SK-N-MC (cell line): ENCODE measurements around the gene WRAP73.

Experiments
- EZH2 ChIP-seq: fragments of 200-600 bp; sonication (generic); IDR thresholded peaks from one replicate; pipeline ENCODE4 v1.6.1; 2017; ENCODE audit warnings: antibody characterized with exemption
- FOXP2 ChIP-seq: optimal IDR thresholded peaks from 2 replicates; pipeline ENCODE3; 2011; ENCODE audit warnings: mild to moderate bottlenecking, moderate library complexity; ENCODE audit not compliant: insufficient read depth; ENCODE audit errors: extremely low read length, control extremely low read depth
- POLR2AphosphoS5 ChIP-seq: IDR thresholded peaks from 2 replicates; pipeline ENCODE4 v1.6.1; 2012; ENCODE audit warnings: mild to moderate bottlenecking, low read depth, low read length, borderline replicate concordance

DNA sequence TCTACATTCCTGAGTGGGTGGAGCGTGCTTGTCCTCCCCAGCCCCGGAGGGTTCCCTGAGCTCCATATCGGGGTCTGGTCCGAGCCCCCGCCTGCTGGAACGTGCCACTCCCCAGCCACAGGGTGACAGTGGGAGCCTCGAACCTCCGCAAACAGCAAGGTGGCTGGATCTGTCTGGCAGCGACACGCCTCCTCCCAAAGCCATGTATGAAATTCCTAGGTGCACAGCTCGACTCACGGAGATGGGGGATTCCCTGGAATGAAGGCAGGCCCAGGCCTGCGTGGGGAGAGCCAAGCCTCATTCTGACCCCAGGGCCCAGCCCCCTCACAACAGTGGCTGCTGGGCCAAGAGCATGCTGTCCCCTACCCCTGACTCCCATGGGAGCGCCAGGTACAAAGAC, 35.3 kb upstream of the WRAP73 start:
- TF ChIP-seq EZH2 (no peak), POLR2AphosphoS5 (no peak), FOXP2 (no peak)
